Astrocyte of the cerebellum (primary cell): ENCODE results near the gene ZBP1.

Experiments
- DNase-seq: peaks from one replicate; pipeline ENCODE4 v3.0.0-alpha.2; 2011; ENCODE audit warnings: low read depth
- H3K4me3 ChIP-seq: 2 replicates; pipeline ENCODE4 v1.5.1; 2011; ENCODE audit warnings: mild to moderate bottlenecking, low read depth, low read length, moderate library complexity
- CTCF ChIP-seq: IDR thresholded peaks from 2 replicates; pipeline ENCODE4 v1.5.1; 2012; ENCODE audit warnings: low read length, low read depth, moderate library complexity, mild to moderate bottlenecking; ENCODE audit errors: missing control alignments
- in situ Hi-C: cut with HindIII; loops from 2 replicates; pipeline ENCODE4 v1.10.0; 2017; ENCODE audit warnings: low sequenced_read_pairs

The ZBP1 gene

GRCh38 chr20:57605045-57605444 is 15.2 kb downstream of the ZBP1 start:
- no peak for DNase-seq
- H3K4me3 ChIP-seq: no peak overlapping the region
- TF ChIP-seq CTCF: no peak
- in situ Hi-C loops: loop anchor here (5.0 kb wide), 1 partner anchor 88 kb away; no protein-coding TSS in a partner anchor

GRCh38 chr20:57603120-57603519 is 17.1 kb downstream of the ZBP1 start:
- DNase-seq: no peak
- in situ Hi-C loops: no loop called here
- no peak overlapping the region for H3K4me3 ChIP-seq
- no peak for TF ChIP-seq CTCF

DNA sequence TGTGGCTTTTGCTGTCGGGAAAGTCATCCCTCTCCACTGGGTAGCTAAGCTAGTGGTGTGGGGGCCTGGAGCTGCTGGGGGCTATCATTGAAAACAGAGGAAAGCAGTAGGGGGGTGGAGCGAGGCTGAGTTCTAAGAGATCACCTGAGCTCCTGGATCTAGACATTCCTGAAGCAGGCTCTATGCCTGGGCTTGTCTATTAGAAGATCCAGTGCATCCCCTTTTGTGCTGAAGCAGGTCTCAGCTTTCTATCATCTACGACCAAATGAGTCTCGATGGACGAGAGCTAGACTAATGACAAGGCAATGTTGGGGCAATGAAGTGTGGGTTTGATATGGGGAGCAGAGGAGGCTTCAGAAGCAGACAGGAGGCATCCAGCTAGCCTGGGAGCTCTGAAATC is 18.5 kb downstream of the ZBP1 start:
- TF ChIP-seq CTCF: no peak
- in situ Hi-C loops: no loop called here
- DNase-seq: no peak
- no peak overlapping the region for H3K4me3 ChIP-seq

- TF ChIP-seq CTCF: no peak
- DNase-seq: no peak
- no peak overlapping the region for H3K4me3 ChIP-seq
- in situ Hi-C loops: no loop called here
Observed at GRCh38 chr20:57601211-57601570, 19.0 kb downstream of the ZBP1 start.

GRCh38 chr20:57600320-57601210 is 19.7 kb downstream of the ZBP1 start:
- in situ Hi-C loops: no loop called here
- no peak for TF ChIP-seq CTCF
- H3K4me3 ChIP-seq: no peak overlapping the region
- no peak for DNase-seq

DNA sequence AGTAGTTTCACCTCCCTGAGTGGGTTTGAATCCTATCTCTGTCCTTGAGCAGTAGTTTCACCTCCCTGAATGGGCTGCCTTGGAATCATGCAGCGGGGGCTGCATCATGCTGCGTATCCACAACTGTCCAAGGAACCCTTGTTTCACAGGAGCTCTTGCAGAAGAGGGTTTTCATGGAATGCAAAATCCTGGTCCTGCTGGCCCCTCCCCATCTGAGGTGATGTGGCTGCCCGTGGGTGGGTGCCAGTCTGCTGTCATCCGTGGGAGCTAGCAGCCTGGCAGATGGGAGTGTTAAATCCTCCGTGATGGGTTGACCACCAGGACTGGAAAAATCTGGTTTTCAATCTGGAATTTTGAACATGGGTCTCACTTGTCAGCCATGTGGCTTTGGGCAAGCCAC is 21.7 kb downstream of the ZBP1 start:
- in situ Hi-C loops: no loop called here
- no peak for TF ChIP-seq CTCF
- DNase-seq: no peak
- no peak overlapping the region for H3K4me3 ChIP-seq

DNA sequence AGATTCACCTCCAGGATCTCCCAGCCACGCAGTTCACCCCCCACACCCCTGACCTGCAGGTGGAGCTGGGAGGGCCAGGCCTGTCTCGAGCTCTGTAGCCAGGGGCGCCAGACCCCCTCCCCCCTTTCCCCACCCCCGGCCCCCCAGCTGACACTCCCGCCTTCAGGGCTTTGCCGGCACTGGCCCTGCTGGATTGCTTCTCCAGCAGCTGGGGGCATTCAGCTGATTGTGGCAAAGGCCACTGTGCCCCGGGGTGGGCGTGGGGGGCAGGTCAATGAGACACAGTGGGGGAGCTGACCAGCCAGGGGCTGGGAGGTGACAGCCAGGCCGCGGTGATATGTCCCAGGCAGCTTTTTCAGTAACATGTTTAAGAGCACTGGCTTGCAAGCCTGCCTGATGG is 22.2 kb downstream of the ZBP1 start:
- DNase-seq: no peak
- H3K4me3 ChIP-seq: no peak overlapping the region
- in situ Hi-C loops: no loop called here
- TF ChIP-seq CTCF: no peak
